HG02970 (cell line): Measurements from ENCODE around the gene AMT.
"Not testable (repeated sequence)": the region's sequence is repeated elsewhere in the genome, so short reads cannot be mapped to it uniquely, and the experiment has no call there.

Source experiments
- ATAC-seq: cut with Tn5 transposase; IDR thresholded peaks from one replicate; pipeline ENCODE4 v1.9.1; 2021; ENCODE audit warnings: mild to moderate bottlenecking, moderate library complexity, moderate number of reproducible peaks; ENCODE audit not compliant: unreplicated experiment, low FRiP score

AMT gene

GRCh38 chr3:49399461-49399860, 22.8 kb downstream of the AMT start:
- no peak for ATAC-seq

- no peak for ATAC-seq
These were observed 24.8 kb downstream of the AMT start for GRCh38 chr3:49397470-49397869.

DNA sequence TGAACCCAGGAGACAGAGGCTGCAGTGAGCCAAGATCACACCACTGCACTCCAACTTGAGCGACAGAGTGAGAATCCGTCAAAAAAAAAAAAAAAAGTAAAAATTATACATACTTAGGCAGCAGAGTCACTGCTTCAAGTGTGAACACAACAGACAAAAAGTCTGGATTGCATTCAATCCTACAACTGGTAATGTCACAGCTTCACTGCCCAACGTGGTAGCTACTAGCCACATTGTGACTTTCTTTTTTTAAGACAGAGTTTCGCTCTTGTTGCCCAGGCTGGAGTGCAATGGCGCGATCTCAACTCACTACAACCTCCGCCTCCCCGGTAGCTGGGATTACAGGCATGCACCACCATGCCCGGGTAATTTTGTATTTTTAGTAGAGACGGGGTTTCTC, 31.0 kb downstream of the AMT start:
- not testable (repeated sequence) for ATAC-seq

GRCh38 chr3:49389297-49389696, 33.0 kb downstream of the AMT start:
- ATAC-seq = no peak

DNA sequence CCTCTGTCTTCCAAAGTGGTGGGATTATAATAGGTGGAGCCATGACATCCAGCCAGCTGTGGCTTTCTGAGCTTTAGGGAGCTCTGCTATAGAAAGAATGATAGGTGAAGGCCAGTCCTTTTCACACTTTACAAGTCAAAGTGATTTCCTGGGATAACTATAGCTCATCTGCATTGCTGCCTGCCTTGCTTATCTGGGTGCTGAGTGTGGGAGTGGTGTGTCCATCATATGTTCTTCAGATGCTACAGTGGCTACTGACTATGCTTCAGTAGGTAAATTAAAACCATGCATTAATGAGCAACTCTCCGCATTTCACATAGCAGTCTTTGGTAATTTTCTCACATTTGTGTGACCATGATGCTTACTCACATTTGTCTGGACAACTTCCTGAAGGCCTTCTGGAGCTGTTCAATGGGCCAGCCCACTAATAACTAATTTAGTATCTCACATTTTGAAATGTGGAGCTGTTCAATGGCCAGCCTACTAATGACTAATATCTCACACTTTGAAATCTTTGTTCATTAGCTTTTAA, 33.9 kb downstream of the AMT start:
- ATAC-seq = no peak

DNA sequence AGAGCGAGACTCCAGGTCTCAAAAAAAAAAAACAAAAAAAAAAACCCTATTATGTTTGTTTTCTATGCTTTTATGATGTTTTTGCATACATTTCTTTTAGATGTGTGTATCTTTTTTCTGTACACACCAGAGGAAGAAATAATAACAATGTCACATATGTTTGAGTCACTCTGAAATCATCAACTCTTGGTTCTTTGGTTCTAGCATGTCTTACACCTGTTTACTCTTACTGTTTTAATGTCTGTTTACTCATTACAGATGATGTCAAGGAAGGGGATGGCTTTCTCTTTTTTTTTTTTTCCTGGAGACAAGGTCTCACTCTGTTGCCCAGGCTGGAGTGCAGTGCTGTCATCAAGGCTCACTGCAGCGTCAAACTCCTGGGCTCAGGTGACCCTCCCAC, 34.6 kb downstream of the AMT start:
- ATAC-seq = no peak

- no peak for ATAC-seq
These were observed 36.1 kb downstream of the AMT start for GRCh38 chr3:49386056-49386756.

- no peak for ATAC-seq
These were observed 36.7 kb downstream of the AMT start for GRCh38 chr3:49385617-49386016.

DNA sequence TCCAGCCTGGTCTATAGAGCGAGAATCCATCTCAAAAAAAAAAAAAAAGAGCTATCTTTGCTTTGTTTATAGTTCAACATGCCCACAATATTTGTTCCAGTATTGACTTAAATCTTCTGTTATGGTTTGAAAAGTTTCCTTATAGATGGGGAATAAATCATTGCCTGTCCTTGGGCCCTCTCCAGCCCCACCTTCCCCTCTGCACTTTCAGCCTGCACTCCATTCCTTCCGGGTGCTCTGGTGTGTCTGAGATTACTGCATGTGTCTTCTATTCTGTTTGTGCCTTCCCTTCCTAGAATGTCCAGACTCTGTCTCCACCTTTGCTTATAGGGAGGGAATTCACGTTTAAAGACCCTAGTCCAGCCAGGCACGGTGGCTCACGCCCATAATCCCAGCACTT, 38.9 kb downstream of the AMT start:
- no peak for ATAC-seq

GRCh38 chr3:49378249-49378895, 43.9 kb downstream of the AMT start:
- ATAC-seq = no peak

DNA sequence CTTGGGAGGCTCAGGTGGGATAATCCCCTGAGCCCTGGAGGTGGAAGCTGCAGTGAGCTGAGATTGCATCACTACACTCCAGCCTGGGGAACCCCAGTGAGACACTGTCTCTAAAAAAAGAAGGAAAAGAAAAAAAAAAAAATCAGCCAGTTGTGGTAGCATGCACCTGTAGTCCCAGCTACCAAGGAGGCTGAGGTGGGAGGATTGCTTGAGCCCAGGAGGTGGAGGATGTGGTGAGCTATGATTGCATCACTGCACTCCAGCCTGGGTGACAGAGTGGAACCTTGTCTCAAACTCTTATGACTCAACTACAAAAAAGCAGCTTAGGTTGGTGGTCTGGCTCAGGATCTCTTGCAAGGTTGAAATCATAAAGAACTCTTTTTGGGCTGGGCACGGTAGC, 44.8 kb downstream of the AMT start:
- no peak for ATAC-seq

GRCh38 chr3:49371946-49372345, 50.3 kb downstream of the AMT start:
- ATAC-seq = no peak

- ATAC-seq = no peak
These were observed 51.5 kb downstream of the AMT start for GRCh38 chr3:49370585-49371290.
